Gastroesophageal sphincter (tissue), 3 donors: Measurements from ENCODE around the gene FBXL13.

Experiments
- CTCF ChIP-seq, 4 experiments: fragments of 200-600 bp in 2 of 4; fragments of 450-650 bp in 2 of 4; sonication (generic) in 1 of 4; IDR thresholded peaks; one replicate each; pipeline ENCODE4 v1.5.1; 2017 to 2019; ENCODE audit warnings: antibody characterized with exemption in 4 of 4, mild to moderate bottlenecking in 2 of 4, moderate library complexity in 2 of 4
- EP300 ChIP-seq: sonication (generic); formaldehyde crosslinking; IDR thresholded peaks from one replicate; pipeline ENCODE4 v1.6.1; 2017; ENCODE audit warnings: antibody characterized with exemption, mild to moderate bottlenecking
- POLR2A ChIP-seq, 2 donors: fragments of 450-650 bp; IDR thresholded peaks; one replicate each; pipeline ENCODE4 v1.6.1; 2017; ENCODE audit warnings: antibody characterized with exemption in 2 of 2, mild to moderate bottlenecking in 2 of 2, moderate library complexity in 1 of 2
- POLR2AphosphoS5 ChIP-seq: sonication (generic); formaldehyde crosslinking; IDR thresholded peaks from one replicate; pipeline ENCODE4 v1.6.1; 2017; ENCODE audit warnings: antibody characterized with exemption

- TF ChIP-seq CTCF (IDR thresholded peaks at IDR 0.05) (no peak), POLR2AphosphoS5 (no peak), POLR2A (IDR thresholded peaks at IDR 0.05) (no peak), EP300 (no peak)
Observed at GRCh38 chr7:102912742-102913141, 161.9 kb downstream of the FBXL13 start, which contains the start of gene LRRC17.
